IMR-90 (cell line): ENCODE measurements around the gene ANTXR1.

ENCODE experiments used
- BHLHE40 ChIP-seq: fragments of 150-350 bp; IDR thresholded peaks from 2 replicates; pipeline ENCODE4 v1.6.1; 2016; ENCODE audit warnings: mild to moderate bottlenecking, low read depth, low read length
- MAZ ChIP-seq: IDR thresholded peaks from 2 replicates; pipeline ENCODE4 v1.6.1; 2012; ENCODE audit warnings: low read depth, mild to moderate bottlenecking, low read length, improper control_type of control experiment, moderate library complexity, borderline replicate concordance
- POLR2A ChIP-seq: IDR thresholded peaks from 2 replicates; pipeline ENCODE4 v1.6.1; 2012; ENCODE audit warnings: mild to moderate bottlenecking, low read depth, low read length
- RAD21 ChIP-seq: IDR thresholded peaks from 2 replicates; pipeline ENCODE4 v1.6.1; 2012; ENCODE audit warnings: low read length, improper control_type of control experiment
- RFX5 ChIP-seq: IDR thresholded peaks from 2 replicates; pipeline ENCODE4 v1.8.0; 2012; ENCODE audit warnings: low read depth, mild to moderate bottlenecking, low read length, moderate library complexity
- TF ChIP-seq, protein P1 (sequence below): conservative IDR thresholded peaks from 2 replicates; pipeline ENCODE4 v1.5.1; 2012; ENCODE audit warnings: mild to moderate bottlenecking, low read depth, low read length, improper control_type of control experiment
- TF ChIP-seq, protein P2 (sequence below): fragments of 150-350 bp; IDR thresholded peaks from 2 replicates; pipeline ENCODE4 v1.6.1; 2017; ENCODE audit warnings: mild to moderate bottlenecking, antibody characterized with exemption, low read length, low read depth
- TF ChIP-seq, protein P3 (sequence below): fragments of 150-350 bp; IDR thresholded peaks from 2 replicates; pipeline ENCODE4 v1.6.1; 2016; ENCODE audit warnings: low read depth, mild to moderate bottlenecking, low read length, moderate library complexity, borderline replicate concordance

DNA sequence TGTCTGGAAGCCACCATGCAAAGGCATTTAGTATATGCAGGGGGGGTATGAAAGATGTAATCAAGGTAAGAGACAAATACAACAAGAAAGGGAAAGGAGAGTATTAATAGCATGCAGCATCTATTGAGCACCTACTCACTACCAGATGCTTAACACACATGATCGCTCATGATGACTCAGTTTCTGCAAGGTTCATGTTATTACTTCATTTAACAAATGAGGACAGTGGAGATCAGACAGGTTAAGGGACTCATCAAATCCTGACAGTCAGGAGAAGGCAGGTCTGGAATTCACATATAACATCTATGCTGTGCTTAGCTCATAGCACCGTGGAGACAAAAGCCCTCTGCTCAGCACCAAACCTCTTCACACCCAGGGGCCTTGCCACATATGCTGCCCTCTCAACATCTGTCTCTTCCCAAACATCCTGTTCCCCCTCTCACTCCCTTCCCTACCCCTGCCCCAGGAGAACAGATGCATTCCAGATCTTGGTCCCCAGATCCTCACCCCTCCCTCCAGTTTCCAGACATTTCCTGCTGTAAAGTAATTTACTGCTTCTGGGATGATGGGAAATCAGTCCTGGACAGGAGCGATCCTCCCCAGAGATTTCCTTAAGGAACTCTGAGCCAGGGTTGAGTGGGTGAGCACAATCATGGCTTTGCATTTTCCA is 155.3 kb downstream of the ANTXR1 start:
- TF ChIP-seq RFX5 = no peak
- TF ChIP-seq, protein P1, sequence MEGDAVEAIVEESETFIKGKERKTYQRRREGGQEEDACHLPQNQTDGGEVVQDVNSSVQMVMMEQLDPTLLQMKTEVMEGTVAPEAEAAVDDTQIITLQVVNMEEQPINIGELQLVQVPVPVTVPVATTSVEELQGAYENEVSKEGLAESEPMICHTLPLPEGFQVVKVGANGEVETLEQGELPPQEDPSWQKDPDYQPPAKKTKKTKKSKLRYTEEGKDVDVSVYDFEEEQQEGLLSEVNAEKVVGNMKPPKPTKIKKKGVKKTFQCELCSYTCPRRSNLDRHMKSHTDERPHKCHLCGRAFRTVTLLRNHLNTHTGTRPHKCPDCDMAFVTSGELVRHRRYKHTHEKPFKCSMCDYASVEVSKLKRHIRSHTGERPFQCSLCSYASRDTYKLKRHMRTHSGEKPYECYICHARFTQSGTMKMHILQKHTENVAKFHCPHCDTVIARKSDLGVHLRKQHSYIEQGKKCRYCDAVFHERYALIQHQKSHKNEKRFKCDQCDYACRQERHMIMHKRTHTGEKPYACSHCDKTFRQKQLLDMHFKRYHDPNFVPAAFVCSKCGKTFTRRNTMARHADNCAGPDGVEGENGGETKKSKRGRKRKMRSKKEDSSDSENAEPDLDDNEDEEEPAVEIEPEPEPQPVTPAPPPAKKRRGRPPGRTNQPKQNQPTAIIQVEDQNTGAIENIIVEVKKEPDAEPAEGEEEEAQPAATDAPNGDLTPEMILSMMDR = no peak
- TF ChIP-seq POLR2A = no peak
- TF ChIP-seq MAZ = no peak
- no peak for TF ChIP-seq BHLHE40
- no peak for TF ChIP-seq RAD21
- TF ChIP-seq, protein P2, sequence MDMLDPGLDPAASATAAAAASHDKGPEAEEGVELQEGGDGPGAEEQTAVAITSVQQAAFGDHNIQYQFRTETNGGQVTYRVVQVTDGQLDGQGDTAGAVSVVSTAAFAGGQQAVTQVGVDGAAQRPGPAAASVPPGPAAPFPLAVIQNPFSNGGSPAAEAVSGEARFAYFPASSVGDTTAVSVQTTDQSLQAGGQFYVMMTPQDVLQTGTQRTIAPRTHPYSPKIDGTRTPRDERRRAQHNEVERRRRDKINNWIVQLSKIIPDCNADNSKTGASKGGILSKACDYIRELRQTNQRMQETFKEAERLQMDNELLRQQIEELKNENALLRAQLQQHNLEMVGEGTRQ = no peak
- TF ChIP-seq, protein P3, sequence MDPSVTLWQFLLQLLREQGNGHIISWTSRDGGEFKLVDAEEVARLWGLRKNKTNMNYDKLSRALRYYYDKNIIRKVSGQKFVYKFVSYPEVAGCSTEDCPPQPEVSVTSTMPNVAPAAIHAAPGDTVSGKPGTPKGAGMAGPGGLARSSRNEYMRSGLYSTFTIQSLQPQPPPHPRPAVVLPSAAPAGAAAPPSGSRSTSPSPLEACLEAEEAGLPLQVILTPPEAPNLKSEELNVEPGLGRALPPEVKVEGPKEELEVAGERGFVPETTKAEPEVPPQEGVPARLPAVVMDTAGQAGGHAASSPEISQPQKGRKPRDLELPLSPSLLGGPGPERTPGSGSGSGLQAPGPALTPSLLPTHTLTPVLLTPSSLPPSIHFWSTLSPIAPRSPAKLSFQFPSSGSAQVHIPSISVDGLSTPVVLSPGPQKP = no peak
